ENCODE results near the gene EFHC2.
"Not testable (repeated sequence)": the region's sequence is repeated elsewhere in the genome, so short reads cannot be mapped to it uniquely, and the experiment has no call there.

Gene EFHC2

DNA sequence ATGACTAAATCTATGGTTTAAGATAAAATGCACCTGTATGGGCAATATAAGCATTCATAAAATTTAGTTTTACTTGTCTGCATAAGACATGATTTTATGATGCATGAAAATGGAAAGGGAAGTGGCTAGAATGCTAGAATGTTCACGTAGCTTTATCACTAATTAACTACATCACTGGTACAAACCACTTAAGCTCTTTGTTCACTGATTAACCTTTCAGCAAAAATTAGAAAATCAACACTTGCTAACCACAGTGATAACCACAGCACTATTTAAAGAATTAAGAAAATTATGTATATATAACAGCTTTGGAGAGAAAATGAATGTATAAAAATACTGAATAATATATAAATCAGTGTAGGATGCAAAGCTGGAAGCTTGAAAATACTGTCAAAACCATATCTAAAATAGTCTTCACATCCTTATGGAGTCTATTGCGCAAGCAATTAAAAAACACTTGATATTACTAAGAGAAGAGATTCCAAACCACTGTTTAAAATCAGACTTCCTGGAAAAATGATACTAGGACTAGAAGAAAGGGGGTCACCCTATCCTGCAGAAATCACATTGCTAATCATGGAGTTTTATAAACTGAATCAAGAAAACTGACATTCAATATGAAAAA lies 51.9 kb downstream of the EFHC2 start:
- DNase-seq (ENCODE audit: low read depth in 2 of 3, low spot score in 1 of 3), result no peak

DNA sequence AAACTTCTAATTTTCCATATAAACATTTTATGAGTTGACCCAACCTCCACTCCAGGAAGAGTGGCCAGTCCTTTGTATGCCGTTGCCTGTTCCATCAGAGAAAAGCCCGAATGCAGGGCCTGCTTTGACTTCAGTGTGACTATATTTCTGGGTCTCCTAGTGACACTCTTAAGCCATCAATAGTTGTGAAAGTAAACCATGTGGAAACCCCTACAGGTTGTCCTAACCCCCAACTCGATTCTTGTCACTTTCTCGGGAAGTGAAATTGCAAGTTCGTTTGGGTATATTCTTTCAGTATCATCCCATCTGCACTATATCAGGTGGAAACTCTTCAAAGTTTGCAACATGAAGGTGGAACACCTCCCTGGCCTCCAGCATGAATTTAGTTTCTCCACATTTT lies 52.8 kb downstream of the EFHC2 start:
- DNase-seq (ENCODE audit: low read depth in 2 of 3, low spot score in 1 of 3), result no peak

DNA sequence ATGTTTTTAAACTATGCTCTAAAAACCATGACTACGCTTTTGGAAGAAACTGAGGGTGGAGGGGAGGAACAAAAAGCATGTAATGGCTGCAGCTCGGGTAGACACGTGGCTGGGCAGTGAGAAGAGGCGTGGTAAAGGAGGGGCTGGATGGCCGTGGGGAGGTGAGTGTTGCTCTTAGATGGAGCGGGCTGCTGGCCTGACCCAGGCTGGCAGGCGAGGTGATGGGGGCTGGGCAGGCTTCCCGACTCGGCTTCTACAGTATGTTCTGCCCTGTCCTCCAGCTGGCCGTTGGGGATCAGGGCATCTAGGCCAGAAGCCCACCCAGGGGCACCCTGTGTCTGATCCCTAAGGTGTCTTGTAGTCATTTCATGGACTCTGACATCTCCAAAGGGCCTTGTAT lies 60.7 kb downstream of the EFHC2 start:
- DNase-seq (ENCODE audit: low read depth in 2 of 3, low spot score in 1 of 3), result no peak

DNA sequence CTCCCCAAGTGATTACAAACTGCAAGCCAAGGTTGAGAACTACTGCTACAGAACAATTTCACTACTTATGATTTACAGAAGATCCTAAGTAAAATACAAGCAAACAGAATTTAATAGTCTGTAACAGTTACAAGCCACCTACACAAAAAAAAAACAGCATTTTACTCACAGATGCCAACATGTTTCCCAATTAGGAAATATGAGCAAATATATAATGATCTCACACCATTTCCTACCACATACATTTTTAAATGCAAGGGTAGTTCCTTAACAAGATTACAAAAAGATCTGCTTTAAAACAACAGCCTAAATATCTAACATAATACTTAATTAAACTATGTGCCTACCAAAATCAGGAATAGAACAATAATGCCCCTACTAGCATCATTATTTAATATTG lies 63.4 kb downstream of the EFHC2 start:
- DNase-seq (ENCODE audit: low read depth in 2 of 3, low spot score in 1 of 3), result no peak

DNA sequence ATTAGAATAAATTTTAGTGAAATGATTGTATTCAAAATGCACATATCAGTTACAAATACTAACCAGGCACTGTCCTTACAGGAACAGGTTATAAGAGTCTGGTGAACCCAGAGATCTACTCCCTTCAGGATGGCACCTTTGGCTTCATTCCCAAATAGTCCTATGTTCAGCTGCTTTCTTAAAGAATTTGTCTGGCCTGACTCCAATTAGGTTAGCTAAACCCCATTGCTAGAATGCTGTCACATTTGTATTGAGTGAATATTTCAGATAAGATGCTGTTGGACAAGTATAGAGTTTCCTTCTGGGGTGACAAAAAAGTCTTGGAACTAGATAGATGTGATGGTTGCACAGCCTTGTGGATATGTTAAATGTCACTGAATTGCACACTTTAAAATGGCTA lies 69.4 kb downstream of the EFHC2 start:
- no peak for DNase-seq (ENCODE audit: low read depth in 2 of 3, low spot score in 1 of 3)

DNA sequence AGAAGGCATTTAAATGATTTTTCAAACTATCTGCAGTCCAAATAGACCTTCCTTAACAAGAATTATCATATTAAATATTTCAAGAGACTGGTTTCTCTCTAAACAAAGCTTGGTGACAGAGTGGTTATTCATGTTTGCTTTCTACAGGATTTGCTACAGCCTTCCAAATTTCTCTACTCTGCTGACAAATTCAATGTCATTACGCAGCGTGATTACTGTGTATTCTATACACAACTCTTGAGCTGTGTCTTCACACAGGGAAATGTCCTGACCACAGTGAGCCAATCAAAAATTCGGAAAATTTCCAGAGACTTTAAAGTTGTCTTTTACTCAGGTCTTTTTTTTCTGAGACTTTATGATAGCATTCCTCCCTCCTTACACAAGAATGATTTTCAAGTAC lies 75.6 kb downstream of the EFHC2 start:
- DNase-seq (ENCODE audit: low read depth in 2 of 3, low spot score in 1 of 3), result no peak

DNA sequence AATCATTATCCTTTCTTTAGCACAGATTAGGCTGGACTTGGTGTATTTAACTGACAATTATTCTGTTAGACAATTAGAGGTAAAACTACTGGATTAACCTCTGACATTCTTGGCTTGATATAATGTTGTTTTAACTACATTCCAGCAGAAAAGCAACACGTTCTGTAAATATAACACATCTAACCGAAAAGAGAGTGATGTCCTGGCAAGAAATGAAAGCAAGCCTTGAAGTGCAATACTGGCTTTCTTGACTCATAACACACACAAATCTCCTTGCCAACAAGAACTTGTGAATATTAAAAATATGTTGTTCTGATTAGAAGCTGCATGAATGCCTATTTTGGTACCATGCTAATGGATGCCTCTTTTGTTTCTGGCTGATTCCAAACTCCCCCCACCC lies 76.4 kb downstream of the EFHC2 start:
- DNase-seq (ENCODE audit: low read depth in 2 of 3, low spot score in 1 of 3), result no peak

DNA sequence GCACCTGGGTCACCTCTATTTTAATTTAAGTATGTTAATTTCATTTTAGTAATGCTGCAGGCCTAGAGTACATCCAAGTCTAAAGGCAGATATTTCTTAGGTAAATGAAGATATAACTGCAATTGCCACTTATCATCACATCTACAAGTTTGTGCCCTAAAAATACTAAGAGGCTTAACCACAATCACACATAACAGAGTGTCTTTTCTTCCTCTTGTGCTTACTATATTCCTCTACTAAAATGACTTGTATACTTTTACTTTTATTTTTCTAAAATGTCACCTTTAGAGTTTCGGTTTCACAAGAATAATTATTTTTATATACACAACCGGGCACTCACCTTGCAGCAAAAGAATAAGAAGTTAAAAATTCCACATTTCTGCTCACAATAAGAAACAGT lies 77.9 kb downstream of the EFHC2 start:
- DNase-seq (ENCODE audit: low read depth in 2 of 3, low spot score in 1 of 3), result no peak

DNA sequence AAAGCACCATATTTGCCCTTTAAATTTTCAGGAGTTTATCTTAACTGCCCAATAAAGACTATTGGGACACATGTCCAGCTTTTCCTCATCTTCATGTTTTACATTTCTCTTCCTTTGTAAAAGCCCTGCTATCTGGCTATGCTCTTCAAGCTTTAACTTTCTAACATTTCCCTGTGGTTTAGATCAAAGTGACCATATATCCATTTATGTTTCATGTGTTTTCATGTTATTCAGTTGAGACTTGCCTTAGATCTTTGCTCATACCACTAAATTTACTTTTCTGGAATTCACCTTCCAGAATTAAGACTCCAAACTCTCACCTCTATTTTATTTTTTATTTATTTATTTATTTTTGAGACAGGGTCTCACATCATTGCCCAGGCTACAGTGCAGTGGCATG lies 78.5 kb downstream of the EFHC2 start:
- no peak for DNase-seq (ENCODE audit: low read depth in 2 of 3, low spot score in 1 of 3)

DNA sequence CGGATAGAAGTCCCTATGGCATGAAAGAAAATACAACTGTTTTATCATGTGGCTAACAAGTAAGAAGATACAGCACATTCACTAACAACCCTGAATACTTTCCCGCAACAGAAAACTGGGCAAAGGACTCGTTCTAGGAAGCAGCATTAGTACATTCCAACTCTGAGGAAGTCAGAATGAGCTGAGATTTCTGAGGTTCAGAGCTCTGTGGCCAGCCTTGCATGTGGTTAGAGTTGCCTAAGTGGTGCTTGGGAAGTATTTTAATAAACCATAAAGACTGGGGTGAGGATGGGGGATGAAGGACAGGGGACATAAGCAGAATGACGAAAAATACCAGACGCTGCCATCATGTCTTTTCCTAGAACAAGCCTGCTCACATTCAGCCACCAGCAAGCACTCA lies 82.2 kb downstream of the EFHC2 start:
- no peak for DNase-seq (ENCODE audit: low read depth in 2 of 3, low spot score in 1 of 3)

DNA sequence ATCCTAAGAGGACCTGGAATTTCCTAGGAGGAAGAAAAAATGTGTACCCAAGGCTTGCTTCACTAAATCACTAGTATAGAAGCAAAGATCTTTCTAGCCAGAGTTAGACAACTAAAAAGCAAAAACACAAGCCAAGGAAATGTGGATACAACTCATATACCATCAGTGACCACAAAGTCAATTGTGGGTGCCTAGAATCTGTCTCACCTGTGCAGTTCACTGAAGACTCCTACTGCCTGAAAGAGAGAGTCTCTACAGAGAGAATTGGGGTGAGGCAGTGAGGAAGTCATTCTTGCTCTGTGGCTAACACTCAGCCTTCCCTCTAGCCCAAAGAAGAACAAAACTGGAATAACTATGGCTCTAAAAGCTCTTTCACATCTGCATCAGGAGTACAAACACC lies 82.9 kb downstream of the EFHC2 start:
- no peak for DNase-seq (ENCODE audit: low read depth in 2 of 3, low spot score in 1 of 3)

DNA sequence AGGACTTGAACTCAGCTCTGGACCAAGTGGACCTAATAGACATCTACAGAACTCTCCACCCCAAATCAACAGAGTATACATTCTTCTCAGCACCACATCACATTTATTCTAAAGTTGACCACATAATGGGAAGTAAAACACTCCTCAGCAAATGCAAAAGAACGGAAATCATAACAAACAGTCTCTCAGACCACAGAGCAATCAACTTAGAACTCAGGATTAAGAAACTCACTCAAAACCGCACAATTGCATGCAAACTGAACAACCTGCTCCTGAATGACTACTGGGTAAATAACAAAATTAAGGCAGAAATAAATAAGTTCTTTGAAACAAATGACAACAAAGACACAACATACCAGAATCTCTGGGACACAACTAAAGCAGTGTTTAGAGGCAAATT lies 87.7 kb downstream of the EFHC2 start:
- DNase-seq (ENCODE audit: low read depth in 2 of 3, low spot score in 1 of 3), result not testable (repeated sequence)

DNA sequence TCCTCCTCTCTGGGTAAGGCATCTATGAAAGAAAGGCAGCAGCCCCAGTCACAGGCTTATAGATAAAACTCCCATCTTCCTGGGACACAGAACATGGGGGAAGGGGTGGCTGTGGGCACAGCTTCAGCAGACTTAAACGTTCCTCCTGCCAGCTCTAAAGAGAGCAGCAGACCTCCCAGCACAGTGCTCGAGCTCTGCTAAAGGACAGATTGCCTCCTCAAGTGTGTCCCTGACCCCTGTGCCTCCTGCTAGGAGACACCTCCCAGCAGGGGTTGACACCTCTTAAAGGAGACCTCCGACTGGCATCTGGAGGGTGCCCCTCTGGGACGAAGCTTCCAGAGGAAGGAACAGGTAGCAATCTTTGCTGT lies 89.9 kb downstream of the EFHC2 start:
- no peak for DNase-seq (ENCODE audit: low read depth in 2 of 3, low spot score in 1 of 3)

DNA sequence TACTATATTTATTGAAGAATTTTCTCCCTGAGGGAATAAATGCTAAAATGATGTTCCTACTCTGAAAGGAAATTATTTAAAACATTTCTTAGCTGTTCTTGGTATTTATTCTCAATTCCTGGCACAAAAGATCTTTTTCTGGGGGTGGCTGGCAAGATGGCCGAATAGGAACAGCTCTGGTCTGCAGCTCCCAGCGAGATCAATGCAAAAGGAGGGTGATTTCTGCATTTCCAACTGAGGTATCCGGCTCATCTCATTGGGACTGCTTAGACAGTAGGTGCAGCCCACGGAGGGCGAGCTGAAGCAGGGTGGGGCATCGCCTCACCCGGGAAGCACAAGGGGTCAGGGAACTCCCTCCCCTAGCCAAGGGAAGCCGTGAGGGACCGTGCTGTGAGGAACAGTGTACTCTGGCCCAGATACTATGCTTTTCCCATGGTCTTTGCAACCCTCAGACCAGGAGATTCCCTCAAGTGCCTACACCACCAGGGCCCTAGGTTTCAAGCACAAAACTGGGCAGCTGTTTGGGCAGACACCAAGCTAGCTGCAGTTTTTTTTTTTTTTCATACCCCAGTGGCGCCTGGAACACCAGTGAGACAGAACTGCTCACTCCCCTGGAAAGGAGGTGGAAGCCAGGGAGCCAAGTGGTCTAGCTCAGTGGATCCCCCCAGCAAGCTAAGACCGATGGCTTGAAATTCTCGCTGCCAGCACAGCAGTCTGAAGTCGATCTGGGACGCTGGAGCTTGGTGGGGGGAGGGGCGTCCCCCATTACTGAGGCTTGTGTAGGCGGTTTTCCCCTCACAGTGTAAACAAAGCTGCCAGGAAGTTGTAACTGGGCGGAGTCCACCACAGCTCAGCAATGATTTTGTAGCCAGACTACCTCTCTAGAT lies 90.5 kb downstream of the EFHC2 start:
- DNase-seq (ENCODE audit: low read depth in 2 of 3, low spot score in 1 of 3), result peak in 1 of 3 donors; percentile 8

DNA sequence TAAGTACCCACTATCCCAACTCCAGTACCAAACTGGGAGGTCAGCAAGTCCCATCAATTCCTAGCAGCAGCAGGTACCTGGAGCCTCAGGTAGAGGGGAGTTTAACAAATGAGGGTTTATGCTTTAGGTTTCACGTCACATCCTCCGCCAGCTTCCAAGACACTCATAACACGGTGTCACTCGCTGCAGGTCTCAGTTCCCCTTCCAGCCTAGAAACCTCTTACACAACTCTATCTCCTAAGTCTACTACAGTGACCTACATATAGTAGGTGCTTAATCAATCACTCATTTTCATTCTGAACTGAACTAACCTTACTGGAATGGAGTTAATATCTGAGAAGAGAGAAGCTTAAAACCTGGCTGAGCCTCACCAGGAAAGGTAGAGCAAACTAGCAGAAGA lies 96.0 kb downstream of the EFHC2 start:
- no peak for DNase-seq (ENCODE audit: low read depth in 2 of 3, low spot score in 1 of 3)

DNA sequence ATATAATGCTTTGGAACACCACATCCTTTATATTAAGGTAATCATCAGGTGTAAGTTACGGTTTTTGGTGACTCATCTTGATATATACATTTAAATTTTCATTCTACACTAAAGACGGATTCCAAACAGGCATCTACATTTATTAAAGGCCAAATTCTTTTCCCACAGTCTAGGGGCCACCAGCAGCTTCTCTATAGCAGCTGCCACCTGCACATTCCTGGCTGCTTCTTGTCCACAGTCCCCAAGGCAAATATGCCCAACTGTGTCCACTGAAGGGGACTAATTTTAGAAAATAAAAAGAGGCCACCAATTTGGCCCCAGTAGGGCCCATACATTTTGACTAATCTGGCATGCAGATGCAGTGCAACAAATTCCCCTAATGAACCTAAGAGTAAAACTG lies 96.6 kb downstream of the EFHC2 start:
- no peak for DNase-seq (ENCODE audit: low read depth in 2 of 3, low spot score in 1 of 3)

DNA sequence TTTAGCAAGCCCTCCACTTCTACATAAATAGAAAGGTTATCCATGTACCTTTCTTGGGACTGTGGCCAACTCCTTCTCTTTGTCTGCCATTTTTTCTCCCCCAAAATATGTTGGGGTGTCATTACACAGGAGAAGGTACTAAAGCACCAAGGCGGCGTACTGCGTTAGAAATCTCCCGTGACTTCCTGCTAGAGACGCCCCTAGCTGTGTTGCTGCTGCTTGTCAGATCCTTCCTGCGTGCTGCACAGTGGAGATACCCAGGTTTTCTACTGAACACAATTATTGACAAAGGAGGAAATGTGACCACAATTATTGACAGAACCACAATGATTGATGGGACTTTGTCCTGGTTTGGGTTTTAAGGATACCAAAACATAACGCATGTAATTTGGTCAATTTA lies 97.7 kb downstream of the EFHC2 start:
- DNase-seq (ENCODE audit: low read depth in 2 of 3, low spot score in 1 of 3), result no peak

DNA sequence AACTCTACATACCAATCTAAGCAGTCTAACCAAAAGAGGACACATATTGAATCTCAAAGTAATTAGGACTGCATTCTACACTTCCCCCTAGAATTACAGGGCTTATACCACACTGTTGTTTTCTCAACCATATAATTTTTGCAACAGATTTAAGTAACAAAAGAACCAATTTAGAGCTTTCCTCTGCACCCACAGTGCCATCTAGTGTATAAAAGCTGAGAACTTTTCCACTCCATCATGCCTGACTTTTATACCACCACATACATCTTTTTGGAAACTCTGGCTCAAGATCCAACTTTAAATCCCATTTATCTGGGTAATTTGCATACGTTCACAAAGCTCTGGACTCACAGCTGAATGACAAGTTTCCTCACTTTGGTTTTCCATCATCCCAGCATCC lies 99.5 kb downstream of the EFHC2 start:
- no peak for DNase-seq (ENCODE audit: low read depth in 2 of 3, low spot score in 1 of 3)

DNA sequence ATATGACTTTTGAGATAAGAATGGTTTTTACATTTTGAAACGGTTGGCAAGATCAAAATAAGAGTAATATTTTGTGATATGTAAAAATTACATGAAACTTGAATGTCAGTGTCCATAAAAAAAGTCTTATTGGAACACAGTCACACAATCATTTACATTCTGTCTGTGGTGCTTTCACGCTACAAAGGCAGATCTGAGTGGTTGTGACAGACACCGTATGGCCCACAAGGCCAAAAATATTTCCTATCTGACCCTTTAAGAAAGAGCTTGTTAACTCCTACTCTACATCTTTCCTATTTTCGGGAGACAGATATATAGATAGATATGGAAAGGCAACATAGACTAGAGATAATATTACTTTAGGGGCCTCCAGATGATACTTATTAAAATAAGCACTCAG lies 101.9 kb downstream of the EFHC2 start:
- DNase-seq (ENCODE audit: low read depth in 2 of 3, low spot score in 1 of 3), result no peak

DNA sequence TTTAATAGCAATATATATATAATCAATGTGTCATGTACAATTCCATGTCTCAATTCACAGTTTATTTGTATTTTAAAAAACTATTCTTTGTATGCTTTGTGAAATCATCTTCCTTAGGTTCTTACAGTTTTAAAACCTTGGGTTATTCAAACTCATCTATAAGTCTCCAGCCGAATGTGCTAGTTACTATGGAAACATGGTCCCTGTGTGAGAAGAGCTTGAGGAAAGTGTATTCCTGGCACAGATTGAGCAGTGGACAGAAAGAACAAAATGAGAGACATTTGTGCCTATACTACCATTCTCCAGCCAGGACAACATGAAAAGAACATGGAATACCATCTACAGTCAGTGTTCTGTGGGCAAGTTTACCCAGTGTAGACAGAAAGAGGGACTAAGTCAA lies 103.4 kb downstream of the EFHC2 start:
- DNase-seq (ENCODE audit: low read depth in 2 of 3, low spot score in 1 of 3), result no peak

DNA sequence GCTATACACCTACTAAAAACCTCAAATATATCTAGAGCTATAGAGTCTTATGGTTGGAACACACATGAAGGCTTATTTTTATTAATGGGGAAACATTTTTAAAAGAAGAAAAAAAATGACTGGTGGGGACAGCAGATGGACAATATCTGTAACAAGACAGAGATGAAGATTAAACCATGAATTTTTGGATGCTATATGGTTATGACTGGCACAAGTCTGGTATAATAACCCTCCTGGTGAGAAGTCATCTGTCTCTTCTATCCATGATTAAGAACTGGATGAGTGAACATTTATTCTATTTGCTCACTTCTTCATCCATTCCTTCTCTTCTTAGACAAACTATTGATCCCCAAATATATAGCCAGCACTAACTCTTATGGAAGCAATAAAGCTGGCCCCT lies 104.4 kb downstream of the EFHC2 start:
- DNase-seq (ENCODE audit: low read depth in 2 of 3, low spot score in 1 of 3), result no peak

DNA sequence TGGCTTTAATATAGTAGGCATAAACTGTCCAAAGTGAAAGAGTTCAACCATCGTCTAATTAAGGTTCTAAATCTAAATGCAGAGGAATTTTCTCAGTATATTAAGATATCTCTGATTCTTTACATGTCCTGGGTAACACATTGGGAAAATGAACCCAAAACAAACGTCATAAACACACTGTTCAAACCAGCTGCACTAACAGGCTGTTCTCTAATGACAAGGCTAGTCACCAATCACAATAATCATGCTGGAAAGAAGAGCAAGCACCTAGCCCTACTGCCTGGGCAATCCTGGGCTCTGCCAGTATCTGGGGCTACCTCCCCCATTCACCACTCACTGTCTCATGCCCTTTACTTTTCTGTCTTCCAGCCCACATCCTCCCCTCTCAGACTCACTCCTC lies 107.9 kb downstream of the EFHC2 start:
- no peak for DNase-seq (ENCODE audit: low read depth in 2 of 3, low spot score in 1 of 3)

DNA sequence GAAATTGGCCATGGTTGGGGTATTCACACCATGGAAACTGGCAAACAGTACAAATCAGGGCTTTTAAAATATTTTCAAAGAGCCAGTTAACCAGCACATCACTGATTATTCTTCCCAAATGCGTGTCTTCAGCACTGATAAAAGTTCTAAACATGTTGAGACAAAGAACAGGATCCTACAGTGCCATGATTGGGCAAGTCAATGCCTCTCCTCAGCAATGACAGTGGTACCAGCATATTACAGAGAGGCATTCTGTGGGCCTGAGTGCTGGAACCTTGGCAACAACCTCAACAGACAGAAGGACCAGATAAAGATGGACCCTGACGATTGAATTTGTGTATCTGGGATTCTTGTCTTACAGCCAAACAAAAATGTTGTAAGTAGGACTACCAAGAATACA lies 108.9 kb downstream of the EFHC2 start:
- DNase-seq (ENCODE audit: low read depth in 2 of 3, low spot score in 1 of 3), result no peak

Data from stimulated activated CD4-positive, alpha-beta T cell treated with anti-CD3 and anti-CD28 coated beads, Interleukin-12 subunit alpha, Interleukin-12 subunit beta, amount 100 ng/mL, for 48 hours (primary cell).